ENCODE results near the gene NME7. TPM values are rescaled to one million over a fixed set of nuclear protein-coding genes. Genes with fewer than 3 reads are reported as not detected.

NME7 gene
- total RNA-seq, 1 donor from 2014 or later: 18.6 TPM

GRCh38 chr1:169392406-169392805 is 24.8 kb upstream of the NME7 start:
- DNase-seq: no peak
- Mint-ChIP-seq H3K27me3 (ENCODE audit: unreplicated experiment) (no peaks in the 10 kb centered on the region), H3K4me3 (ENCODE audit: unreplicated experiment) (no peak overlapping the region), H3K36me3 (ENCODE audit: unreplicated experiment) (peaks cover 8% of the 10 kb centered on the region), H3K9me3 (ENCODE audit: unreplicated experiment) (no peaks in the 10 kb centered on the region), H3K27ac (ENCODE audit: unreplicated experiment) (no peak overlapping the region), H3K4me1 (ENCODE audit: low read depth, unreplicated experiment) (no peaks in the 10 kb centered on the region)
- TF ChIP-seq CTCF (IDR thresholded peaks at IDR 0.05; ENCODE audit: partially characterized antibody, unreplicated experiment): no peak

GRCh38 chr1:169390303-169390702 is 22.7 kb upstream of the NME7 start:
- H3K4me3 Mint-ChIP-seq (ENCODE audit: unreplicated experiment): no peak overlapping the region
- peaks cover 8% of the 10 kb centered on the region for H3K36me3 Mint-ChIP-seq (ENCODE audit: unreplicated experiment)
- H3K27ac Mint-ChIP-seq (ENCODE audit: unreplicated experiment): no peak overlapping the region
- TF ChIP-seq CTCF (IDR thresholded peaks at IDR 0.05; ENCODE audit: partially characterized antibody, unreplicated experiment): no peak
- DNase-seq: no peak
- no peaks in the 10 kb centered on the region for H3K4me1 Mint-ChIP-seq (ENCODE audit: low read depth, unreplicated experiment)
- no peaks in the 10 kb centered on the region for H3K9me3 Mint-ChIP-seq (ENCODE audit: unreplicated experiment)
- H3K27me3 Mint-ChIP-seq (ENCODE audit: unreplicated experiment): no peaks in the 10 kb centered on the region

- peaks cover 8% of the 10 kb centered on the region for H3K36me3 Mint-ChIP-seq (ENCODE audit: unreplicated experiment)
- no peak for TF ChIP-seq CTCF (IDR thresholded peaks at IDR 0.05; ENCODE audit: partially characterized antibody, unreplicated experiment)
- H3K27me3 Mint-ChIP-seq (ENCODE audit: unreplicated experiment): no peaks in the 10 kb centered on the region
- H3K4me3 Mint-ChIP-seq (ENCODE audit: unreplicated experiment): no peak overlapping the region
- H3K4me1 Mint-ChIP-seq (ENCODE audit: low read depth, unreplicated experiment): no peaks in the 10 kb centered on the region
- no peak overlapping the region for H3K27ac Mint-ChIP-seq (ENCODE audit: unreplicated experiment)
- H3K9me3 Mint-ChIP-seq (ENCODE audit: unreplicated experiment): no peaks in the 10 kb centered on the region
- no peak for DNase-seq
These were observed 19.8 kb upstream of the NME7 start for GRCh38 chr1:169387399-169387798.

- Mint-ChIP-seq H3K4me3 (ENCODE audit: unreplicated experiment) (no peak overlapping the region), H3K9me3 (ENCODE audit: unreplicated experiment) (no peaks in the 10 kb centered on the region), H3K27ac (ENCODE audit: unreplicated experiment) (no peak overlapping the region), H3K27me3 (ENCODE audit: unreplicated experiment) (no peaks in the 10 kb centered on the region), H3K4me1 (ENCODE audit: low read depth, unreplicated experiment) (no peaks in the 10 kb centered on the region), H3K36me3 (ENCODE audit: unreplicated experiment) (no peaks in the 10 kb centered on the region)
- DNase-seq: no peak
- no peak for TF ChIP-seq CTCF (IDR thresholded peaks at IDR 0.05; ENCODE audit: partially characterized antibody, unreplicated experiment)
These were observed 15.9 kb upstream of the NME7 start for GRCh38 chr1:169383449-169383848.

- no peak overlapping the region for H3K4me3 Mint-ChIP-seq (ENCODE audit: unreplicated experiment)
- no peaks in the 10 kb centered on the region for H3K9me3 Mint-ChIP-seq (ENCODE audit: unreplicated experiment)
- H3K4me1 Mint-ChIP-seq (ENCODE audit: low read depth, unreplicated experiment): no peaks in the 10 kb centered on the region
- no peak for DNase-seq
- H3K36me3 Mint-ChIP-seq (ENCODE audit: unreplicated experiment): no peaks in the 10 kb centered on the region
- H3K27me3 Mint-ChIP-seq (ENCODE audit: unreplicated experiment): no peaks in the 10 kb centered on the region
- H3K27ac Mint-ChIP-seq (ENCODE audit: unreplicated experiment): no peak overlapping the region
- no peak for TF ChIP-seq CTCF (IDR thresholded peaks at IDR 0.05; ENCODE audit: partially characterized antibody, unreplicated experiment)
These were observed 13.6 kb upstream of the NME7 start for GRCh38 chr1:169381162-169381561.

Measured in glutamatergic neuron (in vitro differentiated cells).